ENCODE measurements around the gene COL18A1. TPM values are rescaled to one million over a fixed set of nuclear protein-coding genes. Genes with fewer than 3 reads are reported as not detected.

The COL18A1 gene
- total and polyA plus RNA-seq, 2 of the 8 experiments (the other 6 are each of a cell fraction or from before 2014, with no cell fraction given): 145 to 201 TPM

- TF ChIP-seq NRF1 (IDR thresholded peaks at IDR 0.05; ENCODE audit: low read depth, low read length): no peak
- TF ChIP-seq PHF8 (conservative IDR thresholded peaks at IDR 0.05; ENCODE audit: low read depth, low read length): no peak
- TF ChIP-seq HDAC2 (IDR thresholded peaks at IDR 0.05; ENCODE audit: borderline replicate concordance in 1 of 2, low read depth in 2 of 2, low read length in 2 of 2): no peak
- no peak for TF ChIP-seq BRCA1 (IDR thresholded peaks at IDR 0.05; ENCODE audit: low read depth, low read length)
- TF ChIP-seq CREB1 (IDR thresholded peaks at IDR 0.05): 0 out of 2 replicates have a peak, but pooled peaks have one; percentile 17
- TF ChIP-seq SIN3A (conservative IDR thresholded peaks at IDR 0.05 in 1 of 2, IDR thresholded peaks at IDR 0.05 in 1 of 2; ENCODE audit: low read depth in 1 of 2, low read length in 2 of 2): no peak
- TF ChIP-seq POLR2A (IDR thresholded peaks at IDR 0.05; ENCODE audit: control extremely low read depth in 1 of 2, low read depth in 2 of 2, low read length in 2 of 2): no peak
- no peak for TF ChIP-seq EP300 (IDR thresholded peaks at IDR 0.05; ENCODE audit: borderline replicate concordance in 1 of 2, low read depth in 2 of 2, low read length in 2 of 2)
- TF ChIP-seq SP1 (IDR thresholded peaks at IDR 0.05; ENCODE audit: low read depth, low read length): no peak
- no peak for TF ChIP-seq TAF1 (IDR thresholded peaks at IDR 0.05; ENCODE audit: low read depth, low read length)
- no peak for TF ChIP-seq CHD1 (IDR thresholded peaks at IDR 0.05; ENCODE audit: low read depth, low read length)
- no peak for TF ChIP-seq RFX5 (IDR thresholded peaks at IDR 0.05; ENCODE audit: borderline replicate concordance, low read depth, low read length)
- no peak for TF ChIP-seq E2F6 (IDR thresholded peaks at IDR 0.05)
- no peak for TF ChIP-seq NANOG (IDR thresholded peaks at IDR 0.05; ENCODE audit: insufficient read depth, low read depth, low read length, poor library complexity, severe bottlenecking)
- TF ChIP-seq CTCF (IDR thresholded peaks at IDR 0.05; ENCODE audit: control extremely low read depth in 1 of 3, insufficient read depth in 1 of 3, low read depth in 1 of 3, low read length in 3 of 3): peak in 2 of 3 experiments; percentile 73 to 87; a peak in 3 of 4 replicates
- no peak for TF ChIP-seq BCL11A (IDR thresholded peaks at IDR 0.05; ENCODE audit: low read depth in 2 of 2, low read length in 2 of 2)
Observed at GRCh38 chr21:45478115-45478801, 73.3 kb downstream of the COL18A1 start (continued).

Data from H1 (cell line).